ENCODE measurements around the gene NXPE3.

The NXPE3 gene

DNA sequence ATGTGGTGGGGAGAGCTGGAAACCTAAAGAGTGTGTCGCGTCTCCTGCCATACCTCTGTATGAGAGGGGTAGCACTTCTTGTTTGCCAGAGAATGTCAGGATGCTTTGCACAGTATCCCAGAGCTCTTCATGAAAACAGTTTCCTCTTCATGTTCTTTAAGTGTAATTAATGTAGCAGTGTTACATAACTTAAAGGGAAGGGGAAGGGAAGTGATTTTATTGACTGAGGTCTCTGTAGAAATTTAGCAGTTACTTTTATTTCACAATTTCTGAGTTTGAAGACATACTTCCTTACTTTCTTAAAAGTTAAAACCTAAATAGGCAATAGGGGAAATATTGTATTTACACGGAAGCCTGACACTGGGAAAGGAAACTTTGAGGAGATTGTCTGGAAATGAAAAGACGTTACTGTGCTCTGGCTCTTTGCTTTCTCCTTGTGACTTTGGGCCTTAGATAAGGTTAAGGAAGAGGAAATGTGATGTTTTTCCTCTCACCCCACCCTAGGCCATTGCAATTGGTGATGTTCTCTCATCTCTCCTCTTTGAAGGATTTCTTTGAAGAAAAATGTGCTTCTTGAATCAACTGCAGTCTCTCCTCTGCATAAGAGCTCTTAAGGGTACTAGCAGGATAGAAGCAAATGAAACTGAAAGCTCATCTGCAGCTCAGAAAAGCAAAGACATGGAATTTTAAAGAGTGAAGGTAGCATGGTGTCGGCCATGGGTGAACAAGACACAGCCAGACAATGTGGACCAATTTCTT, 6.0 kb downstream of the NXPE3 start:
- no peak overlapping the region for H3K4me3 ChIP-seq (ENCODE audit: low read depth, low read length)
- DNase-seq (ENCODE audit: low read depth), result no peak
- TF ChIP-seq, protein P1, sequence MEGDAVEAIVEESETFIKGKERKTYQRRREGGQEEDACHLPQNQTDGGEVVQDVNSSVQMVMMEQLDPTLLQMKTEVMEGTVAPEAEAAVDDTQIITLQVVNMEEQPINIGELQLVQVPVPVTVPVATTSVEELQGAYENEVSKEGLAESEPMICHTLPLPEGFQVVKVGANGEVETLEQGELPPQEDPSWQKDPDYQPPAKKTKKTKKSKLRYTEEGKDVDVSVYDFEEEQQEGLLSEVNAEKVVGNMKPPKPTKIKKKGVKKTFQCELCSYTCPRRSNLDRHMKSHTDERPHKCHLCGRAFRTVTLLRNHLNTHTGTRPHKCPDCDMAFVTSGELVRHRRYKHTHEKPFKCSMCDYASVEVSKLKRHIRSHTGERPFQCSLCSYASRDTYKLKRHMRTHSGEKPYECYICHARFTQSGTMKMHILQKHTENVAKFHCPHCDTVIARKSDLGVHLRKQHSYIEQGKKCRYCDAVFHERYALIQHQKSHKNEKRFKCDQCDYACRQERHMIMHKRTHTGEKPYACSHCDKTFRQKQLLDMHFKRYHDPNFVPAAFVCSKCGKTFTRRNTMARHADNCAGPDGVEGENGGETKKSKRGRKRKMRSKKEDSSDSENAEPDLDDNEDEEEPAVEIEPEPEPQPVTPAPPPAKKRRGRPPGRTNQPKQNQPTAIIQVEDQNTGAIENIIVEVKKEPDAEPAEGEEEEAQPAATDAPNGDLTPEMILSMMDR (IDR thresholded peaks at IDR 0.05; ENCODE audit: control insufficient read depth, extremely low read depth, insufficient read depth), result no peak

DNA sequence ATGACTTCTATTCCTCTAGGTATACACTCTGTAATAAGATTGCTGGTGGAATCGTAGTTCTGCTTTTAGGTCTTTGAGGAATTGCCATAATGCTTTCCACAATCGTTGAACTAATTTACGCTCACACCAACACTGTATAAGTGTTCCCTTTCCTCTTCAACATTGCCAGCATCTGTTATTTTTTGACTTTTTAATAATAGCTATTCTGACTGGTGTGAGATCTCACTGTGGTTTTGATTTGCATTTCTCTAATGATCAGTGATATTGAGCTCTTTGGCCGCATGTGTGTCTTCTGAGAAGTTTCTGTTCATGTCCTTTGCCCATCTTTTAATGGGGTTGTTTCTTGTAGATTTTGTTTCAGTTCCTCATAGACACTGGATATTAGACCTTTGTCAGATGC, 12.8 kb downstream of the NXPE3 start:
- DNase-seq (ENCODE audit: low read depth), result no peak

DNA sequence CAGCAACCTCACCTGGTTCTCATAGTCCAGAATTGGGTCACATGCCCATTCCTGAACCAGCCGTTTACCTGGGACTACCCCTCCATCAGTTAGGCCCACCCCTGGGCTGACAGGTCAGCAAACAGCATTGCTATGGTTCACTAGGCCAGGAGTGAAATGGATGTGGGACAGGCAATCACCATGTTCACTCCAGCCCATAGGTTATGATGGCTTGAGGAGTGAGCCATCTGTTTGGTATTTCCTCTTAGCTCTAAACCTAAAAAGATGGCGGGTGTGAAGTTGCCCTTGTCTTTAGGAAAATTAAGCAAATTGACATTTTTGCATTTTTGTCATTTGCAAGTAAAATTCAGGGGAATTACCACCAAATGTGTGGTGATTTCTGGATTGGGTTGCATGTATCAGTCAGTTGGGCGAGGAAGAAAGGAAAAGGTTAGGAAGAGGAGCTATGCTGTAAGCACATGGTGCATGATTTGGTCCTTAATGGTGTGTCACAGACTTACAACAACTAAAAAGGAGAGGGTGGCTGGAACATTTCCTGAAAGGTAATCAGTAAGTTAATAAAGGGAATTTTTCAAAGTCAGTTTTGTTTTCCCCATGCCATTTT, 17.2 kb downstream of the NXPE3 start:
- H3K4me3 ChIP-seq (ENCODE audit: low read depth, low read length), result no peak overlapping the region
- DNase-seq (ENCODE audit: low read depth), result no peak
- TF ChIP-seq, protein P1 (IDR thresholded peaks at IDR 0.05; ENCODE audit: control insufficient read depth, extremely low read depth, insufficient read depth), result no peak

More for the DNA sequence above, 12.8 kb downstream of the NXPE3 start:
- TF ChIP-seq, protein P1 (IDR thresholded peaks at IDR 0.05; ENCODE audit: control insufficient read depth, extremely low read depth, insufficient read depth), result no peak
- H3K4me3 ChIP-seq (ENCODE audit: low read depth, low read length), result no peak overlapping the region

DNA sequence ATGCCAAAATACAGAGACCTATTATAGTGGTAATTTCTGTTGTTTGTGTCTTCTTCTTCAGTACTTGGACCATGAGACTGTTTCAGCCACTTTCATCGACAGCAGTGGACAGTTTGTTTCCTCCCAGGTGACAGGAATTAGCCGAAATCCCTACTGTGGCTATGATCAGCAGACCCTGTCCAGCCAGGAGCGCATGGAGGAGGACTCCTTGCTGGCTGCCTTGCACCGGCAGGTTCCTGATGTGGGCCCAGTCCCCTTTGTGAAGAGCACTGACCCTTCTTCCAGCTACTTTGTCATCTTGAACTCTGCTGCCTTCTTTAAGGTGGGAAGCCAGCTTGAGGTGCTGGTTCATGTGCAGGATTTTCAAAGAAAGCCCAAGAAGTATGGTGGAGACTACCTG, 22.2 kb downstream of the NXPE3 start:
- no peak for DNase-seq (ENCODE audit: low read depth)
- H3K4me3 ChIP-seq (ENCODE audit: low read depth, low read length), result no peak overlapping the region
- TF ChIP-seq, protein P1 (IDR thresholded peaks at IDR 0.05; ENCODE audit: control insufficient read depth, extremely low read depth, insufficient read depth), result no peak

DNA sequence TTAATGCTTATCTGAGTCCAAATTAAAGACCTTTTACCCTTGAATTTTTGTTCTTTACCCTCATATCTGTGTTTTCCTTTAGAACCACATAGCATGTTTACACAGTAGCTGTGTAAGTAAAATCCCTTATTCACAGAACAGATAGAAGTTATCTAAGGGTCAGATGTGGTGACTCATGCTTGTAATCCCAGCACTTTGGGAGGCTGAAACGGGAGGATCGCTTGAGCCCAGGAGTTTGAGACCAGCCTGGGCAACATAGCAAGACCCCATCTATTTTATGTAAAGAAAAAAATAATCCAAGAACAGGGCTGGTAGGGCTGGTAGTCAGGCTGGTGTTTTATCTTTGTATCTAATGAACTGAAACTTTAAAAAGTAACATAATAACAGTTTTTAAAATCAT, 23.2 kb downstream of the NXPE3 start:
- no peak overlapping the region for H3K4me3 ChIP-seq (ENCODE audit: low read depth, low read length)
- TF ChIP-seq, protein P1 (IDR thresholded peaks at IDR 0.05; ENCODE audit: control insufficient read depth, extremely low read depth, insufficient read depth), result no peak
- DNase-seq (ENCODE audit: low read depth), result no peak

DNA sequence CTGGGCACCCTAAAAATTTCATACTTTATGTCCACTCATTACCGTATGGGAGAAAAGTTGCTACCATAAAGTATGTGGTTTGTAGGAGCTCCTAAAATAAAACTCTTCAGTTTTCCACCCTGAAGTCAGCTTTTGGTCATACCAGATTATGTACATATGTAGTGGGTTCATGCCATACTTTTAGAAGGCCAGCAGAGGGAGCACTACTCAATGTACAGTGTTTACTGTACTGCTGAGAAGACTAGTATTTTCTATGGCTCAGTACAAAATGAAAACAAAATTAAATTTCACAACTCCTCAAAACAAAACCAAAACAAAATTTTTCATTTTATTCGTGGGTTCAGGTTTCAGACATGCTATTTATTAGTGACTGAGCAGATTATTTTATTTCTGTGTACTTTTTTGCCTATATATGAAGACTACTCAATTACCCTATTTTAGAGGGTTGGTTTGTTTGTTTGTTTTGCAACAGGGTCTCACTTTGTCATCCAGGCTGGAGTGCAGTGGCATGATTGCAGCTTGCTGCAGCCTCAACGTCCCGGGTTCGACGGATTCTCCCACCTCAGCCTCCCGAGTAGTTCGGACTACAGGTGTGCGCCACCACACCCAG, 24.3 kb downstream of the NXPE3 start:
- peak; percentile 34 for DNase-seq (ENCODE audit: low read depth)
- TF ChIP-seq, protein P1 (IDR thresholded peaks at IDR 0.05; ENCODE audit: control insufficient read depth, extremely low read depth, insufficient read depth), result peak; percentile 80
- H3K4me3 ChIP-seq (ENCODE audit: low read depth, low read length), result no peak overlapping the region

Data from LNCaP clone FGC (cell line).